Peyer's patch (tissue), 4 donors: ENCODE measurements around the gene CSDE1. TPM values are rescaled to one million over a fixed set of nuclear protein-coding genes. Genes with fewer than 3 reads are reported as not detected.

Source experiments
- DNase-seq, 3 donors: peaks; one replicate each; pipeline ENCODE4 v3.0.0-alpha.2; 2017 to 2019
- H3K27ac ChIP-seq, 4 donors: fragments of 200-600 bp; sonication (generic); one replicate each; pipeline ENCODE4 v1.5.1; 2016 to 2019
- H3K27me3 ChIP-seq, 2 donors: fragments of 200-600 bp; sonication (generic); one replicate each; pipeline ENCODE4 v1.5.1; 2019
- H3K36me3 ChIP-seq, 3 donors: fragments of 200-600 bp; sonication (generic); one replicate each; pipeline ENCODE4 v1.5.1; 2016 to 2019
- H3K4me1 ChIP-seq, 4 donors: fragments of 200-600 bp; sonication (generic); one replicate each; pipeline ENCODE4 v1.5.1; 2016 to 2019
- H3K4me3 ChIP-seq, 4 donors: fragments of 200-600 bp; sonication (generic); 1 replicate in 3 of 4; 2 replicates in 1 of 4; pipeline ENCODE4 v1.5.1; 2016 to 2019; ENCODE audit warnings: mild to moderate bottlenecking in 1 of 4
- H3K9me3 ChIP-seq, 4 donors: fragments of 200-600 bp; sonication (generic); one replicate each; pipeline ENCODE4 v1.5.1; 2016 to 2019; ENCODE audit warnings: mild to moderate bottlenecking in 1 of 4
- POLR2A ChIP-seq, 2 donors: fragments of 450-650 bp; IDR thresholded peaks; one replicate each; pipeline ENCODE4 v1.5.1; 2017; ENCODE audit warnings: antibody characterized with exemption in 2 of 2, mild to moderate bottlenecking in 2 of 2, moderate library complexity in 2 of 2
- small RNA-seq, 2 donors: library from RNA; depleted of rRNA; stranded (forward); fragments of <200 nt; gene quantifications; one replicate each; pipeline ENCODE3, GENCODE V24; 2016
- total RNA-seq, 4 donors: library from RNA; depleted of rRNA; stranded (reverse); fragments of >200 nt; gene quantifications; one replicate each; pipeline ENCODE4 v1.1.0, GENCODE V29; 2016
- TF ChIP-seq, protein P1 (sequence below), 6 experiments: fragments of 450-650 bp in 4 of 6; fragments of 200-600 bp in 2 of 6; sonication (generic) in 1 of 6; IDR thresholded peaks; one replicate each; pipeline ENCODE4 v1.5.1; 2017 to 2019; ENCODE audit warnings: antibody characterized with exemption in 6 of 6, mild to moderate bottlenecking in 3 of 6, moderate library complexity in 1 of 6

The CSDE1 gene
- total RNA-seq, 4 donors from 2014 or later = 292 to 374 (median 333) TPM

DNA sequence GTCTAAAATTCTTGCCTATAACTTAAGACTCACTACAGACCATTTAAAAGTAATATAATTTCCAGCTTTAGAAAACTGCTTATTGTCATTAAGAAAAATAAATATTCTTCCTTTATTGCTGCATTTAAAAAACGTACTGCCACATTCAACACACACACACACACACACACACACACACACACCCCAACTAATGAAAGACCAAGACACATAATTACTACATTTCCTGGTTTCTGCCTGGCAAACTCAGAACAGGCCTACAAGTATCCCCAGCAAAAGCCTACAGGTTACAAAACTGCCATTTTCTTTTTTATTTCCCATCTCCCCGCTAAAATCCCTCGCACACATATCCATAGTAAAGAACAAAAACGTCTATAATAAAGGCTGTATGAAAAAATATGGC, 89.4 kb downstream of the CSDE1 start:
- no peak for DNase-seq
- Histone ChIP-seq H3K9me3 (no peaks in the 10 kb centered on the region), H3K4me1 (peaks cover 0 to 7% (median 0%) of the 10 kb centered on the region in 4 donors), H3K4me3 (no peak overlapping the region), H3K27ac (no peak overlapping the region), H3K27me3 (no peaks in the 10 kb centered on the region), H3K36me3 (no peaks in the 10 kb centered on the region)
- no peak for TF ChIP-seq POLR2A (IDR thresholded peaks at IDR 0.05)
- TF ChIP-seq, protein P1, sequence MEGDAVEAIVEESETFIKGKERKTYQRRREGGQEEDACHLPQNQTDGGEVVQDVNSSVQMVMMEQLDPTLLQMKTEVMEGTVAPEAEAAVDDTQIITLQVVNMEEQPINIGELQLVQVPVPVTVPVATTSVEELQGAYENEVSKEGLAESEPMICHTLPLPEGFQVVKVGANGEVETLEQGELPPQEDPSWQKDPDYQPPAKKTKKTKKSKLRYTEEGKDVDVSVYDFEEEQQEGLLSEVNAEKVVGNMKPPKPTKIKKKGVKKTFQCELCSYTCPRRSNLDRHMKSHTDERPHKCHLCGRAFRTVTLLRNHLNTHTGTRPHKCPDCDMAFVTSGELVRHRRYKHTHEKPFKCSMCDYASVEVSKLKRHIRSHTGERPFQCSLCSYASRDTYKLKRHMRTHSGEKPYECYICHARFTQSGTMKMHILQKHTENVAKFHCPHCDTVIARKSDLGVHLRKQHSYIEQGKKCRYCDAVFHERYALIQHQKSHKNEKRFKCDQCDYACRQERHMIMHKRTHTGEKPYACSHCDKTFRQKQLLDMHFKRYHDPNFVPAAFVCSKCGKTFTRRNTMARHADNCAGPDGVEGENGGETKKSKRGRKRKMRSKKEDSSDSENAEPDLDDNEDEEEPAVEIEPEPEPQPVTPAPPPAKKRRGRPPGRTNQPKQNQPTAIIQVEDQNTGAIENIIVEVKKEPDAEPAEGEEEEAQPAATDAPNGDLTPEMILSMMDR (IDR thresholded peaks at IDR 0.05) = no peak

DNA sequence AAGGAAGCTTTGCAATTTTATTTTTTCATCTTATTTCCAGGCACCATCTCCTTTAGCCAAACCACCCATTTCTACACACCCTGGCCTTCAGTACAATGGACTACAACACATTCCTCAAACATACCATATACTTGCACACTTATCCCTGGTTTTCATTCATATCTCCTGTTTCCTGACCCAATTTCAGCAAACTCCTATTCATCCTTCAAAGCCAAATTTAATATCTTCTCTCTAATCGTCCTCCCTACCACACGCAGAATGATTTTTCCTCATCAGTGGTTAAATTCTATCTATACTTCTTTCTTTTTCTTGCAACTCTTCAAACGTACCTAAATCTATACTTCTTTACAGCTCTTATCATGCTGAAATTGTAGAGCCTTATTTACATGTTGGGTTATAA, 90.8 kb downstream of the CSDE1 start:
- DNase-seq = no peak
- TF ChIP-seq POLR2A (IDR thresholded peaks at IDR 0.05) = no peak
- TF ChIP-seq, protein P1 (IDR thresholded peaks at IDR 0.05) = no peak
- Histone ChIP-seq H3K4me1 (peaks cover 0 to 7% (median 0%) of the 10 kb centered on the region in 4 donors), H3K27me3 (no peaks in the 10 kb centered on the region), H3K27ac (no peak overlapping the region), H3K4me3 (no peak overlapping the region), H3K36me3 (no peaks in the 10 kb centered on the region), H3K9me3 (no peaks in the 10 kb centered on the region)

Small RNA genes lying within 50 kb of the gene (small RNA-seq; reads per million reads assigned to genes)
- gene RN7SL432P = 0 reads per million in 2 donors
- gene RNY1P13 = 0 to 0.29 reads per million in 2 donors

Other genes starting within 250 kb of the CSDE1 start
- 10 to 100 TPM; 41.5 to 98.2 (median 52.0) TPM for gene TRIM33, start 246.8 kb downstream of the CSDE1 start, total RNA-seq
- 10 to 100 TPM; 12.9 to 44.6 (median 18.5) TPM for gene BCAS2, start 176.4 kb downstream of the CSDE1 start, total RNA-seq
- gene DENND2C, start 87.9 kb downstream of the CSDE1 start, total RNA-seq = 10 to 100 TPM in 1 of 4 donors, 1 to 10 TPM in 1, under 1 TPM in 2; 0.35 to 17.3 (median 0.82) TPM
- gene AMPD1, start 62.4 kb downstream of the CSDE1 start, total RNA-seq = 1 to 10 TPM in 3 of 4 donors, not detected in 1; 1.2 to 4.4 (median 2.5) TPM
- gene NRAS, start 41.2 kb downstream of the CSDE1 start, total RNA-seq = 10 to 100 TPM; 26.4 to 44.0 (median 29.7) TPM
- 10 to 100 TPM; 23.1 to 29.2 (median 25.9) TPM for gene SIKE1, start 22.7 kb upstream of the CSDE1 start, total RNA-seq
- not detected for gene SYCP1, start 96.9 kb upstream of the CSDE1 start, total RNA-seq